Ishikawa (cell line): ENCODE results near the gene NT5C2.

Experiments
- CEBPB ChIP-seq: IDR thresholded peaks from 2 replicates; pipeline ENCODE4 v1.6.1; 2012
- CREB1 ChIP-seq: IDR thresholded peaks from 2 replicates; pipeline ENCODE4 v1.6.1; 2012; ENCODE audit warnings: low read depth
- EGR1 ChIP-seq: IDR thresholded peaks from 2 replicates; pipeline ENCODE4 v1.6.1; 2012
- EP300 ChIP-seq: IDR thresholded peaks from 2 replicates; pipeline ENCODE4 v1.6.1; 2012; ENCODE audit warnings: borderline replicate concordance
- FOXM1 ChIP-seq: IDR thresholded peaks from 2 replicates; pipeline ENCODE4 v1.6.1; 2012; ENCODE audit warnings: low read depth, borderline replicate concordance
- NFIC ChIP-seq: IDR thresholded peaks from 2 replicates; pipeline ENCODE4 v1.6.1; 2012
- RAD21 ChIP-seq: IDR thresholded peaks from 2 replicates; pipeline ENCODE4 v1.6.1; 2012; ENCODE audit warnings: low read depth
- TAF1 ChIP-seq: IDR thresholded peaks from 2 replicates; pipeline ENCODE4 v1.6.1; 2012; ENCODE audit warnings: low read depth, mild to moderate bottlenecking
- TCF12 ChIP-seq: IDR thresholded peaks from 2 replicates; pipeline ENCODE4 v1.6.1; 2012; ENCODE audit warnings: low read depth
- TEAD4 ChIP-seq: IDR thresholded peaks from 2 replicates; pipeline ENCODE4 v1.6.1; 2012
- YY1 ChIP-seq: IDR thresholded peaks from 2 replicates; pipeline ENCODE4 v1.6.1; 2012; ENCODE audit warnings: low read depth
- ZBTB7A ChIP-seq: IDR thresholded peaks from 2 replicates; pipeline ENCODE4 v1.6.1; 2012; ENCODE audit warnings: low read depth
- TF ChIP-seq, protein P1 (sequence below): IDR thresholded peaks from 2 replicates; pipeline ENCODE4 v1.6.1; 2012
- TF ChIP-seq, protein P2 (sequence below): IDR thresholded peaks from 2 replicates; pipeline ENCODE4 v1.6.1; 2012; ENCODE audit warnings: low read depth, mild to moderate bottlenecking
- TF ChIP-seq, protein P3 (sequence below): IDR thresholded peaks from 2 replicates; pipeline ENCODE4 v1.6.1; 2012

The NT5C2 gene

DNA sequence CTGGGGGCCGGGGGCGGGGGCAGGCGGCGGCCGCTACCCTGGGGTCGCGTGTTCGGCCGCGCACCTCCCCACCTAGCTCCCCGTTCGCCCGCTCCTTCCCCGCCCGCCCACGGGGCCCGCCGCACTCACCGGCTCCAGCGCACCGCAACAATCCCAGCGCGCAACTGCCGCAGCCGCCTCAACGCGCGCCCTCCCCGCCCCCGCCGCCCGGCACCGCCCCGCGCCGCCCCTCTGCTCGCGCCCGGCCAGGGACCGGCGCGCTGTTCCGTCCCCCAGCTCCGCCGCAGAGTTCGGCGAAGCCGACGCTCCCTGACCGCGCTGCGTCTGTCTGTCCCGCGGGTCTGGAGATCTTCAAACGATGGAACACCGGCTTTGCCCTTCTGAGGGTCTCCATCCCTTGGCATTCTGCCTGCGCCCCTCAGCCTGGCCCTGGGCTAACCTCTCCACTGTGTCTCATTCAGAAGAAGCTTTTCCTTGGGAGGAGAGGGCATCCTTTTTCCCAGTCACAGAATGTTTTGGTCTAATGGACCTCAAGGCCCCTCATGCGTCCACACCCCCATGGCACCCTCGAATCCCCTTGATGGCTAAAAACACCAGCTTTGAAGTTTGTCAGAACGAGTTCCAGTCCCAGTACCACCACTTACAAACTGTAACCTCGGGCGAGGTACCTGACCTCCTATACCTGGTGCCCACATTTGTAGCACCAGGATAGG, at the start of gene NT5C2:
NT5C2 (minus strand) TSS at position 166 of the 713 bp plus-strand sequence. CDS start 18,314 bp downstream, outside the sequence.
- peak; percentile 79; the same call in 1 of the 2 replicates for TF ChIP-seq YY1
- no peak for TF ChIP-seq FOXM1
- TF ChIP-seq RAD21, result no peak
- no peak; the same call in 1 of the 2 replicates for TF ChIP-seq TEAD4
- TF ChIP-seq TAF1, result peak; percentile 68; the same call in 1 of the 2 replicates
- TF ChIP-seq EGR1, result peak; percentile 79
- no peak for TF ChIP-seq CREB1
- 0 out of 2 replicates have a peak, but pooled peaks have one; percentile 15 for TF ChIP-seq EP300
- TF ChIP-seq TCF12, result peak; percentile 51; the same call in 1 of the 2 replicates
- TF ChIP-seq, protein P1, sequence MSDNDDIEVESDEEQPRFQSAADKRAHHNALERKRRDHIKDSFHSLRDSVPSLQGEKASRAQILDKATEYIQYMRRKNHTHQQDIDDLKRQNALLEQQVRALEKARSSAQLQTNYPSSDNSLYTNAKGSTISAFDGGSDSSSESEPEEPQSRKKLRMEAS, result peak; percentile 6; the same call in 1 of the 2 replicates
- TF ChIP-seq NFIC, result no peak
- TF ChIP-seq, protein P2, sequence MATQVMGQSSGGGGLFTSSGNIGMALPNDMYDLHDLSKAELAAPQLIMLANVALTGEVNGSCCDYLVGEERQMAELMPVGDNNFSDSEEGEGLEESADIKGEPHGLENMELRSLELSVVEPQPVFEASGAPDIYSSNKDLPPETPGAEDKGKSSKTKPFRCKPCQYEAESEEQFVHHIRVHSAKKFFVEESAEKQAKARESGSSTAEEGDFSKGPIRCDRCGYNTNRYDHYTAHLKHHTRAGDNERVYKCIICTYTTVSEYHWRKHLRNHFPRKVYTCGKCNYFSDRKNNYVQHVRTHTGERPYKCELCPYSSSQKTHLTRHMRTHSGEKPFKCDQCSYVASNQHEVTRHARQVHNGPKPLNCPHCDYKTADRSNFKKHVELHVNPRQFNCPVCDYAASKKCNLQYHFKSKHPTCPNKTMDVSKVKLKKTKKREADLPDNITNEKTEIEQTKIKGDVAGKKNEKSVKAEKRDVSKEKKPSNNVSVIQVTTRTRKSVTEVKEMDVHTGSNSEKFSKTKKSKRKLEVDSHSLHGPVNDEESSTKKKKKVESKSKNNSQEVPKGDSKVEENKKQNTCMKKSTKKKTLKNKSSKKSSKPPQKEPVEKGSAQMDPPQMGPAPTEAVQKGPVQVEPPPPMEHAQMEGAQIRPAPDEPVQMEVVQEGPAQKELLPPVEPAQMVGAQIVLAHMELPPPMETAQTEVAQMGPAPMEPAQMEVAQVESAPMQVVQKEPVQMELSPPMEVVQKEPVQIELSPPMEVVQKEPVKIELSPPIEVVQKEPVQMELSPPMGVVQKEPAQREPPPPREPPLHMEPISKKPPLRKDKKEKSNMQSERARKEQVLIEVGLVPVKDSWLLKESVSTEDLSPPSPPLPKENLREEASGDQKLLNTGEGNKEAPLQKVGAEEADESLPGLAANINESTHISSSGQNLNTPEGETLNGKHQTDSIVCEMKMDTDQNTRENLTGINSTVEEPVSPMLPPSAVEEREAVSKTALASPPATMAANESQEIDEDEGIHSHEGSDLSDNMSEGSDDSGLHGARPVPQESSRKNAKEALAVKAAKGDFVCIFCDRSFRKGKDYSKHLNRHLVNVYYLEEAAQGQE, result no peak
- TF ChIP-seq, protein P3, sequence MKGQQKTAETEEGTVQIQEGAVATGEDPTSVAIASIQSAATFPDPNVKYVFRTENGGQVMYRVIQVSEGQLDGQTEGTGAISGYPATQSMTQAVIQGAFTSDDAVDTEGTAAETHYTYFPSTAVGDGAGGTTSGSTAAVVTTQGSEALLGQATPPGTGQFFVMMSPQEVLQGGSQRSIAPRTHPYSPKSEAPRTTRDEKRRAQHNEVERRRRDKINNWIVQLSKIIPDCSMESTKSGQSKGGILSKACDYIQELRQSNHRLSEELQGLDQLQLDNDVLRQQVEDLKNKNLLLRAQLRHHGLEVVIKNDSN, result peak; percentile 5; the same call in 1 of the 2 replicates
- TF ChIP-seq ZBTB7A, result peak; percentile 40; the same call in 1 of the 2 replicates
- TF ChIP-seq CEBPB, result no peak

DNA sequence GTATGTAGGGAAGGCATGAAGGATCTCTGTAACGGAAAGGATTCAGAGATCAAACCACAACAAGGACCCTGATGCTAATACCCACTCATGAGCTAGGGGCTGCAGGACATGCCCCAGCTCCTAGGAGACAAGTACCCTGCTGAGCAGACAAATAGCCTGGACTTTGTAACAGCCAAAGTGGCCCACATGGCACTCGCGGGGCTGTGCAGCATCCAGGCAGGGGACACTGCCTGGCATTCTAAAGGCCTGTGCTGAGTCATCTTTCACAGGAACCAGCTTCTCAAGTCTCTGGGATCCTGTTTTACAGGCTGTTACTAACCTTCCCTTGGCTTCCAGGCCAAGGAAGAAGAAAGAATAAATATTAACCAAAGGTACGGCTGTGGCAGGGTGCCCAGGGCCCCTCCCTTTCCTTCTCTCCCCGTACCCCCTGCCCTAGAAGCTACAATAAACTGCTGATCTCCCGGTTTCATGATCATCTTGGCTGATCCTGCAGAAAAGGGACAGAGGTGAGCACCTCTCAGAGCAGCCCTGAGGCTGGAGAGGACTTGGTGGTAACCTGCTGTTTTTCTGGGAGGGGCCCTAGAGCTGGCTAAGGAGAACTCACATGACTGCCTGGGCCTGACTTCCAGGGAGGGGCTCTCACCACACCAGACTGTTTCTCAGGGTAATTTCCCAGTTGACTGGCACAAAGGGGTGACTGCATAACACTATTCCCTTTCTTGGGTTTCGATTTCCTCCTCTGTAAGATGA, 48.4 kb upstream of the NT5C2 start:
- peak; percentile 10; the same call in 1 of the 2 replicates for TF ChIP-seq RAD21
- TF ChIP-seq, protein P2, result no peak
- TF ChIP-seq EP300, result peak; percentile 85
- TF ChIP-seq ZBTB7A, result no peak
- peak; percentile 28 for TF ChIP-seq TAF1
- TF ChIP-seq, protein P3, result peak; percentile 64; the same call in 1 of the 2 replicates
- TF ChIP-seq TCF12, result peak; percentile 87
- TF ChIP-seq NFIC, result peak; percentile 90
- TF ChIP-seq TEAD4, result peak; percentile 78
- no peak for TF ChIP-seq EGR1
- TF ChIP-seq CREB1, result no peak
- TF ChIP-seq FOXM1, result 0 out of 2 replicates have a peak, but pooled peaks have one; percentile 59
- TF ChIP-seq, protein P1, result peak; percentile 72
- TF ChIP-seq CEBPB, result no peak

DNA sequence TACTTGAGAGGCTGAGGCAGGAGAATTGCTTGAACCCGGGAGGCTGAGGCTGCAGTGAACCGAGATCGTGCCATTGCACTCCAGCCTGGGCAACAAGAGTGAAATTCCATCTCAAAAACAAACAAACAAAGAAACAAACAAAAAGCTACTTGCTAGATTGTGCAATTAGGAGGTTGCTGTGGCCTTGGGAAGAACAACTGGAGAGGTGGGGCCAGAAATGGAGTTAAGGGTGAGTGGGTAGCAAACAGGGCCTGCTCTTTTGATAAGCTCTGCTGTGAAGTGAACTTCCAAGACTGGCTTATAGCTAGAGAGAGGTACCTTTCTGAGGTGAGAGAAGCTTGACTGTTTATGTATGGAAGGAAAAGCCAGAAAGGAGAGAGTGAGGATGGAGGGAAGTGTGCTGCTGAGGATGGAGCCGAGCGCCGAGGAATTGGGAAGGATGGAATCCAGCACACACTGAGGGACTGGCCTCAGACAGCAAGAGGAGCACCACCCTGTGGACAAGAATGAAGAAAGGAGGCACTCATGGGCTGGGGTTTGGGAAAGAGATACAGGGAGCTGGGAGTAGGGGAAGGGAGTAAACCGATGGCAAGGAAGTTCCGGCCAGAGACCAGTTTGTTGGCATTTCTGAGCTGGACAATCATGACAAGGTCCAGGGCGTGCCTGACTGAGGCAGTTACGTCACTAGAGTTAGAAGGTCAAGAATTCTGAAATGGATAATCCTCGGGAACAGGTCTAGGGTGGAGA, 45.6 kb upstream of the NT5C2 start:
- TF ChIP-seq EP300 (peak; percentile 81), NFIC (peak; percentile 45; the same call in 1 of the 2 replicates), FOXM1 (no peak; the same call in 1 of the 2 replicates), TAF1 (no peak), EGR1 (no peak), RAD21 (peak; percentile 79), CREB1 (peak; percentile 38; the same call in 1 of the 2 replicates), YY1 (0 out of 2 replicates have a peak, but pooled peaks have one; percentile 27), CEBPB (0 out of 2 replicates have a peak, but pooled peaks have one; percentile 44), ZBTB7A (no peak), TCF12 (peak; percentile 64), TEAD4 (peak; percentile 88)
- TF ChIP-seq, protein P1, result peak; percentile 64
- TF ChIP-seq, protein P3, result 0 out of 2 replicates have a peak, but pooled peaks have one; percentile 16
- TF ChIP-seq, protein P2, result no peak
